HL-60 (cell line): Measurements from ENCODE around the gene GRAMD2B.

ENCODE experiments used
- CTCF ChIP-seq: IDR thresholded peaks from one replicate; pipeline ENCODE4 v1.5.1; 2011; ENCODE audit warnings: low read length, control low read depth, inconsistent platforms; ENCODE audit not compliant: insufficient read depth
- GABPA ChIP-seq: IDR thresholded peaks from 2 replicates; pipeline ENCODE4 v1.6.1; 2012; ENCODE audit warnings: low read depth
- POLR2AphosphoS5 ChIP-seq: IDR thresholded peaks from 2 replicates; pipeline ENCODE4 v1.6.1; 2012; ENCODE audit warnings: low read depth
- REST ChIP-seq: IDR thresholded peaks from 2 replicates; pipeline ENCODE4 v1.6.1; 2012; ENCODE audit warnings: low read depth; ENCODE audit not compliant: insufficient replicate concordance

- no peak for TF ChIP-seq CTCF
- no peak for TF ChIP-seq GABPA
- no peak for TF ChIP-seq POLR2AphosphoS5
- no peak for TF ChIP-seq REST
Observed at GRCh38 chr5:126499853-126500342, 76.7 kb downstream of the GRAMD2B start.
